CD4-positive, alpha-beta T cell treated with Interferon alpha-2 for 1 hour (primary cell): ENCODE data around the gene ZNF554.
"Not testable (repeated sequence)": the region's sequence is repeated elsewhere in the genome, so short reads cannot be mapped to it uniquely, and the experiment has no call there.

ENCODE experiments used
- DNase-seq, 2 donors: peaks; one replicate each; pipeline ENCODE4 v3.0.0-alpha.2; 2020 to 2022

Gene ZNF554

DNA sequence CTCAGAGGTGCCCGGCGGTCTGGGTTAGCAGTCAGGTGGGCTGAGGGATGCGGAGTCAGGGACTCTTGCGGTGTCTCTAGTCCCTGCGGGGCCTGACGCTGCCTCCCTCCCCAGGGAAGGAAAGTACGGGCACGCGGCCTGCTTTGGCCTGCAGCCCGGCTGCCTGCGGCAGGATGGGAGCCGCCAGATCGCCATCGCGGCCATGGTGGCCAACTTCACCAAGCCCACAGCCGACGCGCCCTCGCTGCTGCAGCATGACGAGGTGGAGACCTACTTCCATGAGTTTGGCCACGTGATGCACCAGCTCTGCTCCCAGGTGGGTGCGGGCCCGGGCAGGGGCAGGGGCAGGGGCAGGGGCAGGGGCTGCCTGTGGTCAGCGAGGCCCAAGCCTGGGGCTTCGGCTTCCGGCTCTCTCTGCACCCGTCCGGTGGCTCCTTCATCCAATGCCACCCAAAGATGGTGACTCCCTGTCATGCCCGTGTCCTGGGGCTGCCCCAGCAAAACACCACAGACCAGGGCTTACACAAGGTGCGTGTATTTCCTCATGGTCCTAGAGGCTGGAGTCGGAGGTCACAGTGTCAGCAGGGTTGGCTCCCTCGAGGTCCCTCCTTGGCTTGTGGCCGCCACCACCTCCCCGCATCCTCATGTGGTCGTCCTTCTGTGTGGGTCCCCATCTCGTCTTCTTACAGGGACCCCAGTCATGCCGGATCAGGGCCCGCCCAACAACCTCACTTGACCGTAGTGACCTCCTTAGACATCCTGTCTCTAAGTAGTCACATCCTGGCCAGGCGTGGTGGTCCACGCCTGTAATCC lies 11.3 kb upstream of the ZNF554 start:
- DNase-seq: no peak

DNA sequence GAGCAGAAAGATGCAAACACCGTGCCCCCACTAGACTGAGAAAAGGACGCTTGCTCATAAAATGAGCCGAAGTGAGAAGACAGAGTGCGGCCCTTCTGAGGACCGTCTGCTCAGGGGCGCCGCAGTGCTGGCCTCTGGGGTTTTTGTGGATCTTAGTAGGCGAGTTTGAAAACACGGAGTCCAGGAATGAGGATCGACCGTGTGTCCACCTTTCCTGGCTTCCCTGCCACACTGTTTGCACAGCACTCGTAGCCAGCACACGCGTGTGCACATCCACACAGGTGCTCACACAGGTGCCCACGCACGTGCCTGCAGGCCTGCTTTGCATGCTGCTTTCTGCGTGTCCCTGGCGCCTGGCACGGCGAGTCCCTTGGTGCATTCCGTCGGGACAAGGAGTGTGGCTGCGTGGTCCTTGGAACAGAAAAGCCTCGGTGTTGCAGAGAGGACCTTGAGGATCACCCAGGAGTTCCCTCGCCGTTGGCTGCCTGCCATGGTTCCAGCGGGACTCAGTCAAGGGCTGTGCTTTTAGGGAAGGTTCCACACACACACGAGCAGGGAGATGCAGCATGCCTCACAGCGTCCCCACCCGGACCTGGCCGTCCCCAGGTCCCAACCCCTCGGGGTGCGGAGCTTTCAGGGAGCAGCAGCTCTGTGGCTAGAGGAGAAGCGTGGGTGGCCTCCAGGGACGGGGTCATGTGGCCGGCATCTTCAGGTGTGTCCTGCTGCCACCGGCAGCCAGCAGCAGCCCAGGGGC lies 10.1 kb upstream of the ZNF554 start:
- DNase-seq: no peak

DNA sequence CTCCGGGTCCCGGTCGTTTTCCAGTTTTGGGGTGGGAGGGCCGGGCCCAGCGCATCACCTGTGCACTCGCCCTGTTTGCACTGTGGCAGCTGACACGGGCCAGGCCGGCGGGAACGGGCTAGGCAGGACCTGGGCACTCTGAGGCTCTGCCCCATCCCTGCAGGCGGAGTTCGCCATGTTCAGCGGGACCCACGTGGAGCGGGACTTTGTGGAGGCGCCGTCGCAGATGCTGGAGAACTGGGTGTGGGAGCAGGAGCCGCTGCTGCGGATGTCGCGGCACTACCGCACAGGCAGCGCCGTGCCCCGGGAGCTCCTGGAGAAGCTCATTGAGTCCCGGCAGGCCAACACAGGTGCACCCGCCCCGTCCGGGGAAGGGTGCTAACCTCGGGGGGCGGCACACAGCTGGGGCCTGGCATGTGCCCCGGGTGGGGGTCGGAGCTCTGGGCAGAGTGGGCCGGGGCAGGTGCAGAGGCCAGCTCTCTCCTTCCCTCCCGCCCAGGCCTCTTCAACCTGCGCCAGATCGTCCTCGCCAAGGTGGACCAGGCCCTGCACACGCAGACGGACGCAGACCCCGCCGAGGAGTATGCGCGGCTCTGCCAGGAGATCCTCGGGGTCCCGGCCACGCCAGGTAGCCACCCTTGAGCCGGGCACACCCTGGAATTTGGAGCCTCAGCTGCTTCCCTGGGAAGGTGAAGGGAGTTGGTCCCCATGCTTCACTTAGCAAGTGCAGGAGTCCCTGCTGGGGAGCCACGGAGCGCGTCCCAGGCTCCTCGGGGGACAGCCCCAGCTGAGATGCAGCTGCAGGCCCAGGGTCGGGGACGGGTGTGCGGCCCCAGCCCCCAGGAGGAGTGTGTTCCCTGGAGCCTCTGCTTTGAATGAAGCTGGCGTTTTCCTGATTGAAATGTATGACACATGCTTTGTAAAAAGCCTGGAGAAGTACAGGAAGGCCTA lies 9.3 kb upstream of the ZNF554 start:
- no peak for DNase-seq

DNA sequence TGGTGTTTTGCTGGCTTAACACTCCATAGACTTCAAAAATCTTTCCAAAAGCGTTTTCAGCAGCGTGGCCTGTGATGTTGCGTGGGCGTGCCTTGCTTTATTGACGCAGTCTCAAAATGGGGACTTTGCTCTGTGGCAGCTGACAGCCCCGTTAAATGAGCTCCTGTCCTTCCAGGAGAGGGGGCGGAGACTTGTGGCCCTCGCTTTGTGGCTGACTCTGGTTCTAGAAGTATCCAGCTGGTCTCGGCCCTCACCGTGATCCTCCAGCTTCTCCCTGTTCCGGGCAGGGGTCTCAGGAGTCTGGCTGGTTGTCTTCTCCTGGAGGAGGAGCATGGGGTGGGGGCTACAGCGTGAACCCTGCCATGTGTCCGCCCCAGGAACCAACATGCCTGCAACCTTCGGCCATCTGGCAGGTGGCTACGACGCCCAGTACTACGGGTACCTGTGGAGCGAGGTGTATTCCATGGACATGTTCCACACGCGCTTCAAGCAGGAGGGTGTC lies 8.4 kb upstream of the ZNF554 start:
- no peak for DNase-seq

DNA sequence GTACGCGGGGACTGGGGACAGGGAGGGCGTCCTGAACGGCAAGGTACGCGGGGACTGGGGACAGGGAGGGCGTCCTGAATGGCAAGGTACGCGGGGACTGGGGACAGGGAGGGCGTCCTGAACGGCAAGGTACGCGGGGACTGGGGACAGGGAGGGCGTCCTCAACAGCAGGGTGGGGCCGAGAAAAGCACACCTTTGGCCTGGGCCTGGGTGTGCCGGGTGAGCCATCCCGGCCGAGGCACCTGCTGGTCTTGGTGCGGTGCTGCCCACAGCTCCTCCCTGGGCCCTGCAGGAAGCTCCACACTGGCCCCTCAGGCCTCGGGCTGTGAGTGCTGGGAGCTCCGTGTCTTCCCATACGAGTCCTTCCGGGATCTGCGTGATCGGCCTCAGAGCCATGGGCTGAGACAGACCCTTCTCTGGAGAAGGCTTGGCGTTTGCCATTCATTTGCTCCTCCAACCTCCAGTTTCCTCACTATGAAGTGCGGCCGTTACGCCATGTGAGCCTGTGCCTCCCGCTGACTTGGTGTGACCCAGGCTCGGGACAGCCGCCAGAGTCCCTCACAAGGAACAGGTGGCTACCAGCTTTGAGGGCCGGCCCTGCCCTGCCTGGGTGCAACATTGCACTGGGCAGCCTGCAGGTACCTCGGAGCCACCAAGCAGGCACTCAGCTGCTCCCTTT lies 7.8 kb upstream of the ZNF554 start:
- no peak for DNase-seq

DNA sequence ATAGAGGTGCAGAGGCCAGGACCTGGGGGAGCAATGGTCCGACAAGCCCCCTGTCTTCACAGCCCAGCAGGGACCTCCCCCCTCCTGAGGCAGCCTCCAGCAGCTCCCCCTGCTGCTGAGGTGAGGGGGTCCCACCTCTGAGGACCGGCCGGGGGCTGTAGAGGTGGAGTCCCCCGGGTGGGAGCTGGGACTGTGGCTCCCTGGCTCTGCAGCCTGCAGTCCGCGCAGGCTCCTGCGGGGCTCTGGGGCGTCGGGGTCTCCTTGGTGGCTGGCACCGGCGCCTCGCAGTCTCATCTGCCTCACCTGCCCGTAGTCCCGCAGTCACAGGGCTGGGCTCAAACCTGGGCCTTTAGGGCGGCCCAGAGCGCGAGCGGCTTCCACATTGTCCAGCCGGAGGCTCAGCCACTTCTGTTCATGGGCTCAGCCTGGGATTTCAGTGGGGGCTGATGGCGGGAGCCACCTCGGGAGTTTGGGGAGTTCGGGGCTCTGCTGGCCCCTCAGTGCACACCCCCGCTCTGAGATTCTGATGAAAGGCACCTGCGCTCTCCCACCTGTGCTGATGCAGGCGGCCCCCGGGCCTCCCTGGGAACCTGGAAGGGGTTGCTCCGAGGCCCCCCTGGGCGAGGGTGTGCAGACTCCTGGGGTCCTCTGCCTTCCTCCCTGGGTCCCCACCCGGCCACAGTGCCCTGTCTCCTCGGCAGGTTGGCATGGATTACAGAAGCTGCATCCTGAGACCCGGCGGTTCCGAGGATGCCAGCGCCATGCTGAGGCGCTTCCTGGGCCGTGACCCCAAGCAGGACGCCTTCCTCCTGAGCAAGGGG lies 7.0 kb upstream of the ZNF554 start:
- DNase-seq: no peak

DNA sequence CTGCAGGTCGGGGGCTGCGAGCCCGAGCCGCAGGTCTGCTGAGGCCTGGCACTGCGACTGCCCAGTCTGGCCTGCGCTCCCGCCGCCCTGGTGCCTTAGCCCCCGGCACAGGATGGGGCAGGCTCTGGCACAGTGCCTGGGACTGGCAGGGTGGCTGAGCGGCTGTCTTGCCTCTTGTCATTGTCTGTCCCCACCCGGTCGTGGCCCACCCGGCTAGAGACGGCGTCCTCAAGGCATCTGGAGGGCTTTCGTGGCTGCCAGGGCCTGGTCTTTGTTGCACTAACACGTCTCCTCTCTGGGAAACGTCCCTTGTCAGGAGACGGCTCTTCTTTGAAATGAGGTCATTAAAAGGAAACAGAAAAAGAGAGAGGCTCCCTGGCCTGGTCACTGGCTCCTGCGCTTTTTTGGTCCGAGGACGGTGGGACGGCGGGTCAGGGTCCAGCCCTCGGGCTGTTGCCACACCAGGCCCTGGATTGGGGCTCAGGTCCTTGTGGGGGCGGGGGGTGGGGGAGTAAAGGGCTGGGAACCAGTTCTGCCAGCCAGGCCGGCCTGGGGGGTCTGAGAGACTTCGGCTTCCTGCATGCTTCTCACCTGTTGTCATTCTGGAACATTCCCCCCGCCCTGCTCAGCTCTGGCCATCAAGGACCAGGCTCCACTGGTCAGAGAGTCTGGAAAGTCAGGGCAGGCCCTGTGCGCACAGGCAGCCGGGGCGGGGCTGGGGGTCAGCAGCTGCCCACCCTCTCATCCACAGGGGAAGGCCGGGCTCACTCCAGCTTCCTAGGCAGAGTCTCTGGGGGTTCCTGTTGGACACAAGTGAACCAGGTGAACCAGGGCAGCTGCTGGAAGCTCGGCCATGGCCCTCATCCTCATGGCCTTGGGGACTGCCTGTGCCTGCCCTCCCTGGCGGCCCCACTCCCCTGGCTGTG lies 6.2 kb upstream of the ZNF554 start:
- DNase-seq: no peak

DNA sequence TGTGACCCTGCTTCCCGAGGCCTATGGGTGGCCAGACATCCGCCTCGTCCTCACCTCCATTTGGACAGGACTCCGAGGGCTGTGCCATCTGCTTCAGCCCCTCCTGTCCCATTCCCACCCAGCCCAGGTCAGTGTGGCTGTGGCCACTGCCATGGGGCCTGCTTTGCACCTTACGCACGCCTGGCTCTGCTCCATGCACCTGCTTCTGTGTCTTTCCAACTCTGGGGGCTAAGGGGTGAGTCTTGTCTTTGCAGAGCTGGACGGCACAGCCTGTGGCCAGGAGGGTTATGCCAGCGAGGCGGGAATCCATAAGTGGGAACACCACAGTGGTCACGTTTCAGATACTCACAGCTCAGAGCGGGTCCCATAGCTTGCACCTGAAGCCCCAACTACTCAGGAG lies 5.2 kb upstream of the ZNF554 start:
- DNase-seq: no peak

DNA sequence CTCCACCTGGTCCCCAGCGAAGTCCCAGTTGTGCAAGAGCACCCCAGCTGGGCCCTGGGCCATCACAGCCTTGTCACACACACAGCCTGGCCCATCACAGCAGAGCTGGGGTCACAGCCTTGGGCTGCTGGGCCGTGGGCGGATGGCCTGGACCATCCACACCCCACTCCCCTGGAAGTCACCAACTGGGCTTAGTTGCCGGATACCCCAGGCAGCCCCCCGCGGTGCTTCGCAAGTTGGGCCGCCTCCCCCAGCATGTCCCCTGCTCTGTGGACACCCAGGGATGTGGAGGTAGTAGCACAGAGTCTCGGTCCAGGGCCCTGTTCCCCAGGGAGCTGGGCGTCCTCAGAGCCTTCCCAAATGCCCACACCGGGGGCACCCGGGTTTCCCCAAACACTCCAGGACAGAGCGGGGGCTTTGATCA lies 4.5 kb upstream of the ZNF554 start:
- no peak for DNase-seq

DNA sequence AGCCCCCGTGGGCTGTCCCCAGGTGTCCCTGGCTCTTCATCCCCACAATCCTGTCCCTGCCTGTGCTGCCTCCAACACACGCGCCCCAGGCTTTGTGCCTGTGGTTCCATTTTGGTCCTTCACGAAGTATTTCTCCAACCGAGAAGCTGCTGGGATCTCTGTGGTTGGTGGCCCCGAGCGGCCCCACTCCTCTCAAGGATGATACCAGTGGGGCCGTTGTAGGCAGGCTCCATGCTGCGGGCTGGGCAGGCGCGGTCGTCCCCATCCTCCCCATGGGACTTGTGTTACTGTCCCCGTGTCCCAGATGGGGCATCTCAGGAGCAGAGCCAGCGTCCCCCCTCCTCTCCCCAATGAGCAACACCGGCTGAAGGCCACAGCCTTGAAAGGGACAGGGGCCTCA lies 3.7 kb upstream of the ZNF554 start:
- no peak for DNase-seq

DNA sequence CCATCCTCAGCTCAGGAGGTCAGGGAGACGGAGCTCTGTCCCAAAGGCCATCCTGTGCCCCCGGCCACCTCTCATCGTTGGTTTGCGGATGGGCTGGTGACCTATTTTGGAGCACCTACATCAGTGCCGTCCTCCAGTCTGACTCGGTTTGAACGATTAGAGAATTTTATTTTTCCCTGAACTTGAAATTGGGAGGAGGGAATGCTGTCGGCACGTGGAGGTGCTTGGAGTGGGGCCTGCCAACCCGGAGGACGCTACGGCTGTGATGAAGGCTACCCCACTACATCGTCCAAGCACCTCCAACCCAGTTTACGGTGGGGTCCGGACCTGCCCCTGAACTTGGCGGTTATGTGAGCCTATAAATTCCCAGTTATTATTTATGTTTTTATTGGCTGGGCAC lies 3.0 kb upstream of the ZNF554 start:
- DNase-seq: no peak

DNA sequence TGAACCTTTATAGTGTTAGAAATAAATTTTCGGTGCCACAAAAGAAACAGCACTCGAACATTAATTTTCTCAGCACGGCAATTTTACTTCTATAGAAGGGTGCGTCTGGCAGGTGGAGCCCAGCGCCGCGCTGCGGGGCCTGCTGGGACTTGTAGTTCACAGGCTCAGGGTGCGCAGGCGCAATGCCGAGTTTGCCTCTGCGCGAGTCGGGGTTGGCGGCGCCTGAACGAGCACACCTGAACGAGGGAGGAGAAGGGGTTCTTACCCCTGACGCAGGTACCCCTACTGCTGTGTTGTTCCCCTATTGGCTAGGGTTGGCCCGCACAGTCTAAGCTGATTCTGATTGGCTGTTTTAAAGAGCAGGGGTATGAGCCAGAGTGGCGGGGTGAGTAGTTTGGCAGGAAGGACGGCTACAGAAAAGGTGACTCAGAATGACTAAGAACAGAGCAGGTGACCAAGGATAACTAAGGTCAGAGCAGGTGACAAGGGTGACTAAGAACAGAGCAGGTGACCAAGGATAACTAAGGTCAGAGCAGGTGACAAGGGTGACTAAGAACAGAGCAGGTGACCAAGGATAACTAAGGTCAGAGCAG lies 2.3 kb upstream of the ZNF554 start:
- DNase-seq: not testable (repeated sequence)

DNA sequence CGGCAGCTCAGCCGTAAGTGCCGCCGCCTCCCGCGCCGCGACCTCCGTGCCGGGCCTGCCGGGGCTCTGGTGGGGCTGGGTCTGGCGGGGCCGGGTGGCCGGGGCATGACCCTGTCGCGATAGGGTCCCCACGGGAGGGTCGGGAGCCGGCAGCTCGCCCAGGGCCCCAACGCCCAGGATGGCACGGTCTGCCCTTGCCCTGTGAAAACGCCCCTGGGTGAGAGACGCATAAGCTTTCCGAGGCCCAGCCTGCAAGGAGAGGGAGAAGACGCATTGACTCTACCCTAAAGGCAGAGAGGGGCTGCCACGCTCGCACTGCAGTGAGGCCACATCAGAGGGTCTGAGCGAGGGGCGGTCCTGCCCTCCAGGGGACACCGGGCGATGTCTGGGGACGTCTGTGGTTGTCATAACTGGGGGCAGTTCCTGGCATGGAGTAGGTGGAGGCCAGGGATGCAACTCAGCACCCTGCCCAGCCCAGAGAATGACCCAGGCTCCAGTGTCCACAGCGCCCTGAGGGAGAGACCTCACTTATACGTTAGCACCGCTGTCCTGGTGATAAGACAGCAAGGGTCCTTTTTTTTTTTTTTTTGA lies 539 bp downstream of the ZNF554 start:
- DNase-seq: no peak

DNA sequence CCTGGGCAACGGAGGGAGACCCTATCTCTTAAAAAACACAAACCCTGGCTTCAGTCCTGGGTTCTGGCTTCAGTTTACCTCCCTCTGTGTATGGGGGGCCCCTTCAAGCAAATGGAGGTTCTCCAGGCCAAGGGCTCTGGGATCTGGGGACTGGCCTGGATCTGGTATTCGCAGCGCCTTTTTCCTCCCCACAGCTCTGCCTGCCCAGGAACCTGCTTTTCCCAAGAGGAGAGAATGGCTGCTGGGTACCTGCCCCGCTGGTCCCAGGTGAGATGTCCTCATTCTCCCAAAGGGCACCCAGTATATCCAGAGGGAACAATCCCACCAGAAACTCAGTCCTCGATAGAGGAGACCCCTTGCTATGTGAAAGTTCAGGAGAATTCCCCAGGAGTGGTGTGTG lies 3.2 kb downstream of the ZNF554 start:
- no peak for DNase-seq

DNA sequence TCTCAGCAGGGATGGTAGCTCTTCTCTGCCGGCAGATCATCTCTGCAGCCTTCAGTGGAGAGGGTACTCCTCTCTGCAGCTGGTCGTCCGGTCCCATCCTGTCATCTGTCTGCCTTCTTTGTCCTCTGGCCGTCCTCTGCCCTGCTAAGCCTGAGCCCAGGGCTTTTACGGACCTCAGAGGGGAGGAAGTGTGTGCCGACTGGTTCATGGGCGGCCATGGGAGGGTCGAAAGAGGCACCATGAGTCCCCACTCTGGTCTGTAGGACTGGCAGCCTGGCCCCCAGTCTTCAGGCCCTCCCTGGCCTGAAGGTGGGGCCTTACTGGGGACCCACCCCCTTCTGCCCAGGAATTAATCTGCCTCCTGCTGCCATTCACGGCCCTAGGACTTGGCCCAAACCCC lies 4.0 kb downstream of the ZNF554 start:
- DNase-seq: no peak

DNA sequence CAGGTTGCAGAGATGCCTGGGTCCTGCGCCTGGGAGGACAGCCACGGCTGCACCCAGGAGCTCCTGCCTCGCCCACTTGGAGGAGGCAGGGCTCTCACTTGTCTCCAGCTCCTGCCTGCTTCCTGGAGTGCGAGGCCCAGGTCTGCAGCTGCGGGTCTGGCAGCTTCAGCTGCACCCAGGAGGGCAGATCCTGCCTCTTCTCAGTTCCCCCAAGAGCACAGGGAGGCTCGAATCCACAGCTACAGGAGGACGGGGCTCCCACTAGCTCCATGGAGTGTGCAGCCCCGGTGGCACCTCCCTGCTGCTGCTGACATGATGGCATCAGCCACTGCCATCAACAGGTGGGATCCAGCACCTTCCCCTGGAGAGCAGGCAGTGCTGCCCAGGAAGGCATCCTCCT lies 4.5 kb downstream of the ZNF554 start:
- no peak for DNase-seq

DNA sequence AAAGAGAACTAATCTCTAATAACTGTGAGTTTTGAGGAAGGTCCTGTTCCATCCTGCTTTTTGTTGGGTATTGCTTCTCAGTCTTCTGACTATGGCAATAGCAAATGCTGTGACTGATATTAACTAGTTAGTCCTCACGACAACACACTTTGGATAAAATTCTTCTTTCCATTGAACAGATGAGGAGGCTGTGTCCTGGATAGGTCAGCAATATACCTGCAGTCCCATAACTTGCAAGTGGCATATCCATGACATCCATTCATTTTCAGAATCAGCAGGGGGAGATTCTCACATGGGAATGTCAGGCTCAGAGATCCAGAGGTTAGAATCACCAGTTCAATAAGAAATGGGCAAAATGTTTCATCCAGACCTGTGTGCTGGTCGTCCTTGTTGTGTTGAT lies 7.4 kb downstream of the ZNF554 start:
- no peak for DNase-seq

DNA sequence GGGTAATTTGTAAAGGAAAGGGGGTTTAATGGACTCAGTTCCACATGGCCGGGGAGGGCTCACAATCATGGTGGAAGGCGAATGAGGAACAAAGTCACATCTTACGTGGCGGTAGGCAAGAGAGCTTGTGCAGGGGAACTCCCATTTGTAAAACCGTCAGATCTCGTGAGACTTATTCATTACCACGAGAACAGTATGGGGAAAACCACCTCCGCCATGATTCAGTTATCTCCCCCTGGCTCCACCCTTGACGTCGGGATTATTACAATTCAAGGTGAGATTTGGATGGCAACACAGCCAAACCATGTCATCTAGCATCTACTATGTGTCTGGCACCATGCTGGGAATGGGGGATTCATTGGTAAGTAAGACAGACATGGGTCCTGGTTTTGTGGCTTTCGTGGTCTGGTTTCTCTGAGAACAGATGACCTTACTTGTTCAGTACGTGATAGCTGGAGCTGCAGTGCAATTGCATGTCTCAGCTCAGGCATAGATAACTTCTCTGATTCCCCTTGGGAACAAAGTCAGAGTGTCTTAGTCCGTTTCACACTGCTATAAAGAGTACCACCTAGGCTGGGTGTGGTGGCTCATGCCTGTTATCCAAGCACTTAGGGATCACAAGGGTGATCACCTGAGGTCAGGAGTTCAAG lies 8.3 kb downstream of the ZNF554 start:
- no peak for DNase-seq

DNA sequence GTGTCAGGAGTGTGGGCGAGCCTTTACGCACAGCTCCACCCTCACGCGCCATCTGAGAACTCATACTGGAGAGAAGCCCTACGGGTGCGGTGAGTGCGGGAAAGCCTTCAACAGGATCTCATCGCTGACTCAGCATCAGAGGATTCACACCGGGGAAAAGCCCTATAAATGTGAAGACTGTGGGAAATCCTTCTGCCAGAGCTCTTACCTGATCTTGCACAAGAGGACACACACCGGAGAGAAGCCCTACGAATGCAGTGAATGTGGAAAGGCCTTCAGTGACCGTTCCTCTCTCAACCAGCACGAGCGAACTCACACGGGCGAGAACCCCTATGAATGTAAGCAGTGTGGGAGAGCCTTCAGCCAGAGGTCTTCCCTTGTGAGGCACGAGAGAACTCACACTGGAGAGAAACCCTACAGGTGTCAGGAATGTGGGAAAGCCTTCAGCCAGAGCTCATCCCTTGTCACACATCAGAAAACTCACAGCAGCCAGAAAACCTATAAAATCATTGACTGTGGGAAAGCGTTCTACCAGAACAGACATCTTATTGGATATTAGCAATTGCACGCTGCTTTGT lies 14.7 kb downstream of the ZNF554 start:
- no peak for DNase-seq
